OCI-LY7 (cell line): ENCODE data around the gene ARHGEF25. TPM values are rescaled to one million over a fixed set of nuclear protein-coding genes. Genes with fewer than 3 reads are reported as not detected.

ENCODE experiments used
- BruUV-seq: library from RNA; stranded (reverse); fragments of 400-500 nt; replicated peaks from 2 replicates; lab custom pipeline; 2021; lab: Mats Ljungman, UMichigan
- CTCF ChIA-PET: fragments of 300-600 bp; sonication (Branson Sonifier 250); formaldehyde crosslinking; loops from one replicate; lab custom pipeline; 2022; ENCODE audit warnings: antibody characterized with exemption; ENCODE audit not compliant: unreplicated experiment; lab: Charles Lee
- POLR2A ChIA-PET: fragments of 300-600 bp; sonication (Branson Sonifier 250); formaldehyde crosslinking; loops from one replicate; lab custom pipeline; 2022; ENCODE audit warnings: antibody characterized with exemption; lab: Charles Lee
- DNase-seq: peaks from one replicate; pipeline ENCODE4 v3.0.0-alpha.2; 2015; ENCODE audit warnings: low spot score
- H2AFZ ChIP-seq: fragments of 200-600 bp; sonication (generic), shearing (Covaris generic); 2 replicates; pipeline ENCODE4 v1.6.1; 2014; ENCODE audit warnings: mild to moderate bottlenecking, antibody characterized with exemption, low read length, moderate library complexity
- H3K27ac ChIP-seq: fragments of 200-600 bp; sonication (generic); 2 replicates; pipeline ENCODE4 v1.5.1; 2014; ENCODE audit warnings: mixed run types, low read depth, mild to moderate bottlenecking, moderate library complexity, low read length, inconsistent platforms; ENCODE audit not compliant: poor library complexity, severe bottlenecking
- H3K36me3 ChIP-seq: fragments of 200-600 bp; sonication (generic); 2 replicates; pipeline ENCODE4 v1.6.1; 2014; ENCODE audit warnings: mild to moderate bottlenecking, antibody characterized with exemption, low read length, moderate library complexity, mixed read lengths; ENCODE audit not compliant: insufficient read depth
- H3K4me1 ChIP-seq: fragments of 200-600 bp; sonication (generic); 2 replicates; pipeline ENCODE4 v1.5.1; 2014; ENCODE audit warnings: mild to moderate bottlenecking, low read length; ENCODE audit not compliant: insufficient read depth, poor library complexity, severe bottlenecking
- H3K4me2 ChIP-seq: fragments of 200-600 bp; sonication (generic); 2 replicates; pipeline ENCODE4 v1.6.1; 2014; ENCODE audit warnings: mild to moderate bottlenecking, low read length
- H3K4me3 ChIP-seq: fragments of 200-600 bp; sonication (generic); 2 replicates; pipeline ENCODE4 v1.5.1; 2014; ENCODE audit warnings: mild to moderate bottlenecking, low read depth, low read length; ENCODE audit not compliant: poor library complexity, severe bottlenecking
- H3K79me2 ChIP-seq: fragments of 200-600 bp; sonication (generic); 2 replicates; pipeline ENCODE4 v1.6.1; 2016; ENCODE audit warnings: low read depth, mild to moderate bottlenecking, low read length, moderate library complexity, mixed read lengths; ENCODE audit not compliant: insufficient read depth
- H3K9me2 ChIP-seq: fragments of 200-600 bp; sonication (generic); 2 replicates; pipeline ENCODE4 v1.6.1; 2016; ENCODE audit warnings: mild to moderate bottlenecking, low read length, mixed read lengths; ENCODE audit not compliant: insufficient read depth
- H3K9me3 ChIP-seq: fragments of 200-600 bp; sonication (generic); 2 replicates; pipeline ENCODE4 v1.6.1; 2014; ENCODE audit warnings: mild to moderate bottlenecking, mixed run types, low read length, mixed read lengths
- H4K20me1 ChIP-seq: fragments of 200-600 bp; sonication (generic); 2 replicates; pipeline ENCODE4 v1.6.1; 2014; ENCODE audit warnings: mild to moderate bottlenecking, antibody characterized with exemption, low read length, moderate library complexity, mixed read lengths; ENCODE audit not compliant: insufficient read depth
- EZH2phosphoT487 ChIP-seq: fragments of 200-600 bp; sonication (generic); IDR thresholded peaks from 2 replicates; pipeline ENCODE4 v1.6.1; 2018; ENCODE audit warnings: low read depth, borderline replicate concordance, mild to moderate bottlenecking, mixed run types, antibody characterized with exemption, low read length, moderate library complexity, mixed read lengths
- intact Hi-C: fragments of 100-400 bp; cut with micrococcal nuclease; formaldehyde crosslinking; loops from one replicate; pipeline ENCODE4 v1.10.0; 2022; ENCODE audit not compliant: unreplicated experiment
- total RNA-seq, 2 experiments: library from RNA; depleted of rRNA in 1 of 2; stranded (reverse); fragments of >200 nt in 1 of 2; shearing (Covaris generic) in 1 of 2; gene quantifications; 2 replicates each; pipeline ENCODE4 v1.2.3, GENCODE V29; 2014 to 2022
- TF ChIP-seq, protein P1 (sequence below): fragments of 200-600 bp; sonication (generic); conservative IDR thresholded peaks from 2 replicates; pipeline ENCODE4 v1.5.1; 2014; ENCODE audit warnings: mild to moderate bottlenecking, antibody characterized with exemption, low read length, moderate library complexity, mixed read lengths

ARHGEF25 gene
- total RNA-seq, 2 experiments from 2014 or later = not detected

DNA sequence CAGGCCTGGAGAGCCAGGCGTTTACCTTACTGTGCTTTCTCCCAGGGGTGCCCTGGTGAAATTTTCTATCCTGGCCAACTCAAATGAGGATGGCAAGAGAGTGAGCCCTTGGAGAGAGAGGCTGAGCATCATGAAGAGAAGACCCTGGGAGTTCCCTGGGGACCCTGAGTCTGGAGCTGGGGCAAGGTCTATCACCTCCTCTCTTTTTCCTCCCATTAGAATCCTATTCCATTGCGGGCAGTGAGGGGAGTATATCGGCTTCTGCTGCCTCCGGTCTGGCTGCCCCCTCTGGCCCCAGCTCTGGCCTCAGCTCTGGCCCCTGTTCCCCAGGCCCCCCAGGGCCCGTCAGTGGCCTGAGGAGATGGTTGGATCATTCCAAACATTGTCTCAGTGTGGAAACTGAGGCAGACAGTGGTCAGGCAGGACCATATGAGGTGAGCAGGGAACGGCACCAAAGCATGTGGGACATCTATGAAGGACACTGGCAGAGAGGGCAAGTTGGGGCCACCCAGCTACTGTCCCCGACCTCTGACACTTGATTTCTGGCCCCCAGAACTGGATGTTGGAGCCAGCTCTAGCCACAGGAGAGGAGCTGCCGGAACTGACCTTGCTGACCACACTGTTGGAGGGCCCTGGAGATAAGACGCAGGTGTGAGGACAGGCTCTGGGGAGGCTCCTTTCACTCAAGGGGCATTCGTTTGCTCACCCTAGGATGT lies 1.6 kb downstream of the ARHGEF25 start:
- Histone ChIP-seq H3K79me2 (no peaks in the 10 kb centered on the region), H2AFZ (no peak overlapping the region), H3K36me3 (no peaks in the 10 kb centered on the region), H3K27ac (no peak overlapping the region), H3K9me3 (no peaks in the 10 kb centered on the region), H3K9me2 (no peaks in the 10 kb centered on the region), H3K4me2 (no peak overlapping the region), H3K4me1 (peaks cover 15% of the 10 kb centered on the region), H3K4me3 (no peak overlapping the region), H4K20me1 (no peaks in the 10 kb centered on the region)
- no TSS peak for BruUV-seq
- intact Hi-C loops = no loop called here
- ChIA-PET POLR2A (interaction anchor here (0.7 to 1.6 kb wide), 2 partner anchors 45 to 74 kb away, joined by 3 to 5 read pairs; no protein-coding TSS in a partner anchor), CTCF (interaction anchor here (0.6 kb wide), 1 partner anchor 278 kb away, joined by 3 read pairs; no protein-coding TSS in a partner anchor)
- TF ChIP-seq, protein P1, sequence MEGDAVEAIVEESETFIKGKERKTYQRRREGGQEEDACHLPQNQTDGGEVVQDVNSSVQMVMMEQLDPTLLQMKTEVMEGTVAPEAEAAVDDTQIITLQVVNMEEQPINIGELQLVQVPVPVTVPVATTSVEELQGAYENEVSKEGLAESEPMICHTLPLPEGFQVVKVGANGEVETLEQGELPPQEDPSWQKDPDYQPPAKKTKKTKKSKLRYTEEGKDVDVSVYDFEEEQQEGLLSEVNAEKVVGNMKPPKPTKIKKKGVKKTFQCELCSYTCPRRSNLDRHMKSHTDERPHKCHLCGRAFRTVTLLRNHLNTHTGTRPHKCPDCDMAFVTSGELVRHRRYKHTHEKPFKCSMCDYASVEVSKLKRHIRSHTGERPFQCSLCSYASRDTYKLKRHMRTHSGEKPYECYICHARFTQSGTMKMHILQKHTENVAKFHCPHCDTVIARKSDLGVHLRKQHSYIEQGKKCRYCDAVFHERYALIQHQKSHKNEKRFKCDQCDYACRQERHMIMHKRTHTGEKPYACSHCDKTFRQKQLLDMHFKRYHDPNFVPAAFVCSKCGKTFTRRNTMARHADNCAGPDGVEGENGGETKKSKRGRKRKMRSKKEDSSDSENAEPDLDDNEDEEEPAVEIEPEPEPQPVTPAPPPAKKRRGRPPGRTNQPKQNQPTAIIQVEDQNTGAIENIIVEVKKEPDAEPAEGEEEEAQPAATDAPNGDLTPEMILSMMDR = no peak
- TF ChIP-seq EZH2phosphoT487 = no peak
- no peak for DNase-seq

DNA sequence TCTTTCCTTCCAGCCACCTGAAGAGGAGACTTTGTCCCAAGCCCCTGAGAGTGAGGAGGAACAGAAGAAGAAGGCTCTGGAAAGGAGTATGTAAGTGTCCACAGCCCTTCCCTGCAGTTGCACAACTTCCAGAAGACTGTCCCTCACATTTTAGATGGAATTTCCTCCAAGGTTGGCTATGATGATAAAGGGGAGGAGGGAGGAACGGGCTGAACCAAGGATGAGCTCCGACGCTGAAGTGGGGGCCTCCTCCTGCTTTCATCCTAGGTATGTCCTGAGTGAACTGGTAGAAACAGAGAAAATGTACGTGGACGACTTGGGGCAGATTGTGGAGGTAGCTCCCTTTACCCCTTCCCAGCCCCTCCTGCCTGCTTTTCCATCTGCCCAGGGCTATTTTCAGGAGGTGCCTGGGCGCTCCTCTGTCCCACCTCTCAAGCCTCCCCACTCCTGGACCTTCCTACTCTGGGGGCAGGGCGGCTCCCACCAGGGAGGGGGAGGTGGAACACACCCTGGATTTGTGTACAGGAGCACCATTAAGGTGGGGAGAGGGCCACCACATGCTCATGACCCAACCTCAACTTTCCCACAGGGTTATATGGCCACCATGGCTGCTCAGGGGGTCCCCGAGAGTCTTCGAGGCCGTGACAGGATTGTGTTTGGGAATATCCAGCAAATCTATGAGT lies 2.3 kb downstream of the ARHGEF25 start:
- H3K79me2 ChIP-seq = no peaks in the 10 kb centered on the region
- no TSS peak for BruUV-seq
- peaks cover 15% of the 10 kb centered on the region for H3K4me1 ChIP-seq
- no peak overlapping the region for H3K4me3 ChIP-seq
- no peak for DNase-seq
- H3K27ac ChIP-seq = no peak overlapping the region
- no peaks in the 10 kb centered on the region for H4K20me1 ChIP-seq
- no peak for TF ChIP-seq EZH2phosphoT487
- TF ChIP-seq, protein P1 = no peak
- peak overlapping the region; percentile 61 for H3K4me2 ChIP-seq
- ChIA-PET CTCF (interaction anchor here (0.6 kb wide), 1 partner anchor 278 kb away, joined by 3 read pairs; no protein-coding TSS in a partner anchor), POLR2A (interaction anchor here (0.5 to 1.6 kb wide), 4 partner anchors 33 to 785 kb away, joined by 3 to 5 read pairs (median 3); no protein-coding TSS in a partner anchor)
- H2AFZ ChIP-seq = no peak overlapping the region
- intact Hi-C loops = loop anchor here (2.0 kb wide), 1 partner anchor 31 kb away; no protein-coding TSS in a partner anchor
- H3K9me2 ChIP-seq = no peaks in the 10 kb centered on the region
- no peaks in the 10 kb centered on the region for H3K9me3 ChIP-seq
- H3K36me3 ChIP-seq = no peaks in the 10 kb centered on the region
